GM12875 (cell line): Measurements from ENCODE around the gene TIMM13.

Source experiments
- H3K4me3 ChIP-seq: one replicate; pipeline ENCODE4 v1.5.1; 2011; ENCODE audit warnings: low read depth, low read length, control low read depth
- TF ChIP-seq, protein P1 (sequence below): IDR thresholded peaks from 2 replicates; pipeline ENCODE4 v1.5.1; 2011; ENCODE audit warnings: low read depth, mild to moderate bottlenecking, control low read depth, inconsistent platforms, low read length, moderate library complexity, borderline replicate concordance; ENCODE audit not compliant: insufficient read depth

Gene TIMM13

DNA sequence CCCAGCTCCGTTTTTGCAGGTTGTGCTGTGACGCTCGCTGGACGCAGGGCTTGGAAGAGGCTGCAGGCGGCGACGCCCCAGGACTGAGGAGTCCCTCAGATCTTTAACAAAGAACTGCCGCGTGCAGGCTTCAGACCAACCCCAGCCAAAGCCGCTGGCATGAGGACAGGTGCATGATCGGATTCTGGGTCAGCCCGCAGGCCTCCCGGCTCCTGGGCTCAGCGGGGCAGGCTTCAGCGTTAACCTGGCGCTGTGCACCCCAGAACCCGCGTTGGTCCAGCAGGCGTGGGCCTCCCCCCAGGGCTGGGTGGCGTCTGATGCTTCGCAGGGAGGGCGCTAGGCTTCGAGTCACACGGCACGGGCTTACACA, 920 bp upstream of the TIMM13 start:
- TF ChIP-seq, protein P1, sequence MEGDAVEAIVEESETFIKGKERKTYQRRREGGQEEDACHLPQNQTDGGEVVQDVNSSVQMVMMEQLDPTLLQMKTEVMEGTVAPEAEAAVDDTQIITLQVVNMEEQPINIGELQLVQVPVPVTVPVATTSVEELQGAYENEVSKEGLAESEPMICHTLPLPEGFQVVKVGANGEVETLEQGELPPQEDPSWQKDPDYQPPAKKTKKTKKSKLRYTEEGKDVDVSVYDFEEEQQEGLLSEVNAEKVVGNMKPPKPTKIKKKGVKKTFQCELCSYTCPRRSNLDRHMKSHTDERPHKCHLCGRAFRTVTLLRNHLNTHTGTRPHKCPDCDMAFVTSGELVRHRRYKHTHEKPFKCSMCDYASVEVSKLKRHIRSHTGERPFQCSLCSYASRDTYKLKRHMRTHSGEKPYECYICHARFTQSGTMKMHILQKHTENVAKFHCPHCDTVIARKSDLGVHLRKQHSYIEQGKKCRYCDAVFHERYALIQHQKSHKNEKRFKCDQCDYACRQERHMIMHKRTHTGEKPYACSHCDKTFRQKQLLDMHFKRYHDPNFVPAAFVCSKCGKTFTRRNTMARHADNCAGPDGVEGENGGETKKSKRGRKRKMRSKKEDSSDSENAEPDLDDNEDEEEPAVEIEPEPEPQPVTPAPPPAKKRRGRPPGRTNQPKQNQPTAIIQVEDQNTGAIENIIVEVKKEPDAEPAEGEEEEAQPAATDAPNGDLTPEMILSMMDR = no peak

DNA sequence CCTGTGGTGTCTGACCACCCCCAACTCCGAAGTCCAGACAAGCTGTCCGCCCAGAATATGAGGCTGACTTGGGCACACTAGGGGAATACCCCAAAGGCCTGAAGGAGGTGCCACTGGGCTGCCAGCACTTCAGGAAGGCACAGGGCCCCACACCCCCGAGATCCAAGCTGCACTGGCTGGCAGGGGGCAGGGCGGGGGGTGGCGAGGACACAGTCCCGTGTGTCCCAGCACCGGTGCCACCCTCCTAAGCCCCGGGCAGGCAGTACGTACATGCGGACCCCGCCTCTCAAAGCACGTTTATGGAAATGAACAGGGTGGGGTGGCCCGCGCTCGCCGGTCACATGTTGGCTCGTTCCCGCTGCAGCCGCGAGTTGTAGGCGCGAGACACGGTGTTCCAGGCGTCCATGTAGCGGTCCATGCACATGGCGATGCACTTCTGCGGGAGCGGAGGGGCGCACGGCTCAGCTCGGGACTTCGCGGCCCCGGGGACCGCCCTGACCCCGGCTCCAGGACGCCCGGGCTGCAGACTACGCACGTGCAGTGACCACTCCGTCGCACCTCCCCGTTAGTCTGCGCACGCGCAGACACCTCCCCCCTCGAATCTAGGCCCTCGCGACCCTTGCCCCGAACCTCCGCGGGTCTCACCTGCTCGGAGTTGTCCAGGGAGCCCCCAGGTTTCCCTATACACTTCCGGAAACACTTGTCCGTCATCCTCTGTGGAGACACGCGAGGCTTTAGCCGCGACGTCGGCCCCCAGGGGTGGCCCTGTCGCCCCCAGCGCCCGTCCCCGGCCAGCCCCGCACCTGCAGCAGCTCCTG, 566 bp downstream of the TIMM13 start:
- peak overlapping the region; percentile 81 for H3K4me3 ChIP-seq
- TF ChIP-seq, protein P1 = no peak

More for the DNA sequence above, 920 bp upstream of the TIMM13 start:
- H3K4me3 ChIP-seq = no peak overlapping the region

DNA sequence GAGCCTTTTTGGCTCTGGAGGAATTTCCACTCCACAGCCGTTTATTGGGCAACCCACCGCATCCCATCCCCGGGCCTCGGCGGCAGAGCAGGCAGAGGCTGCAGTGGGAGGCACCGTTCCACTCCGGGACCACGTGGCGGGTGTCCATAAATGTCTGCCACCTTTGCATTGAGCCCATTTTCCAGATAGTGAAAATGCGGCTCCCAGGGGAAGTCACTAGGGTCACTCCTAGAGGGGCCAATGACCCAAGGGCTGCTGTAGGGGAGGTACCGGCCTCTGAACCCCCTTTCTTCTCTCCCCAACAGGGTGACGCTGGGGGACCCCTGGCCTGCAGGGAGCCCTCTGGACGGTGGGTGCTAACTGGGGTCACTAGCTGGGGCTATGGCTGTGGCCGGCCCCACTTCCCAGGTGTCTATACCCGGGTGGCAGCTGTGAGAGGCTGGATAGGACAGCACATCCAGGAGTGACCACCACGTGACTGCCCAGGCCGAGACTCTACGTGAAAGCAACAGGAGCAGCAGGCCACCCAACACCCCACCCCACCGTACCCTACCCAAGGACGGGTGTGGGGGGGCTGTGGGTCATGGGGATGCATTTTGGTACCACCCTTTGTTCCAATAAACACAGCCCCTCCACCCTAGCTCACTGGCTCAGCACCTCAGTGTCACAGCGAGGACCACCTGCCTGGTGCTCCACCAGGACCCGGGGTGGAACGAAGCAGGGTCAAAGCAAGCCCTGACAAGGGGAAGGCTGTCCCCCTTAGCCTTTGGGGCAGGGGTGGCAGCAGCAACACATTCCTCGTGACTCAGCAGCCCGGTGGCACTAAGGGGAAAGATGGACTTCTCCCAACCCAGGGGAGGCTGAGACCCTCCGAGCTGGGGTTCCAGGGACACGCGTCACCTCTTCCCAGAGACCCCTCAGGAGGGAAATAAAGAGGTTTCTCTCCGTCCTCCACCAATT, 1.5 kb downstream of the TIMM13 start:
- H3K4me3 ChIP-seq = peak overlapping the region; percentile 81
- TF ChIP-seq, protein P1 = no peak

DNA sequence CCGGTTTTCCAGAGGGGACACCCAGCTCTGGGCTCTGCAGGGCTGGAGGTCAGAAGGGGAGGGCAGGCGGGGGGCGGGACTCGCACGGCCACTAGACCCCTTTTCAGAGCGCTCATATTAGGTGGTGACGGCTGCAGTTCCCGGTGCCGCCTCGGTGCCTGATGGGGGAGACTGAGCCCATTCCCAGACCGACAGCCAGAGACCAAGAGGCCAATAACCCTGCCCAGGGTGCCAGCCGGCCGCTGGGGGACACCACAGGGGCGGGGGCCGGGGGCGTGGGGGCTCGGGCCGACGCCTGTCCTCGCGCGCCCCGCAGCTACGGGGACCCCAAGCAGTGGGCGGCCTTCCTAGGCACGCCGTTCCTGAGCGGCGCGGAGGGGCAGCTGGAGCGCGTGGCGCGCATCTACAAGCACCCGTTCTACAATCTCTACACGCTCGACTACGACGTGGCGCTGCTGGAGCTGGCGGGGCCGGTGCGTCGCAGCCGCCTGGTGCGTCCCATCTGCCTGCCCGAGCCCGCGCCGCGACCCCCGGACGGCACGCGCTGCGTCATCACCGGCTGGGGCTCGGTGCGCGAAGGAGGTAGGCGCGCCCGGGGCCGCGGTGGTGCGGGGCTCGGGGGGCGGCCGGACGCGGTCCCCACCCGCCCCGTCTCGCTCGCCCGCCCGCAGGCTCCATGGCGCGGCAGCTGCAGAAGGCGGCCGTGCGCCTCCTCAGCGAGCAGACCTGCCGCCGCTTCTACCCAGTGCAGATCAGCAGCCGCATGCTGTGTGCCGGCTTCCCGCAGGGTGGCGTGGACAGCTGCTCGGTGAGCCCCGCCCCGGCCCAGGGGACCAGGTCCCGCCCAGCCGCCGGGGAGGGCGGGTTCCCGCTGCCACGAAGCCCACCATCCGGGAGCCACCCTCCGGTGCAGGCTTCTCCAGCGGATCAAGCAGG, 2.4 kb downstream of the TIMM13 start:
- no peak overlapping the region for H3K4me3 ChIP-seq
- TF ChIP-seq, protein P1 = no peak

DNA sequence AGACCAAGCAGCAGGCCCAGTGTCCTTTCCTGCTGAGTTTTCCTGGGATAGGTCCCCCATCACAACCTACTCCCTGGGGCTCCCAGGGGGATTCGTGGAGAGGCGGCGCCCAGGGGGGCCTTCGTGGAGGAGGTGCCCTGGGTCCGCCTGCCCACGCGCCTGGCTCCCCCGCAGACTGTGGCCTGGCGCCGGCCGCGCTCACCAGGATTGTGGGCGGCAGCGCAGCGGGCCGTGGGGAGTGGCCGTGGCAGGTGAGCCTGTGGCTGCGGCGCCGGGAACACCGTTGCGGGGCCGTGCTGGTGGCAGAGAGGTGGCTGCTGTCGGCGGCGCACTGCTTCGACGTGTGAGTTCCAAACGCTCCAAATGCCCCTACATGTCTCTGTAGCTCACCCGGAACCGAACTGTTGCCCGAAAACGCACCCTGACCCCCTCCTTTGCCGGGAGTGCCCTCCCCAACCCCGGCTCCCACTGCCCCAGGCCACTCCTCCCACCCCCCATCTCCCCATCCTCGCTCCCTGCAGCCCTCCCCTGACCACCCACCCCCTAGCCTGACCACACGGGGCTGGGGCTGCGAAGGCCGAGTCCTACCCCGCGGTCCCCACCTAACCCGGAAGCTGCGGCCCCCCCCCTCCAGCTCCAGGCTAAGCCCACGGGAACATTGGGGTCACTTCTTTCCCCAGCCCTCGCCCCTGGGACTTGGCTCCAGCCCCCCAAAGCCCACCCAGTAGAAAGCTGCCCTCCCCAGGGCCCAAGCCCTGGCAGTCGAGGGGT, 3.3 kb downstream of the TIMM13 start:
- no peak overlapping the region for H3K4me3 ChIP-seq
- TF ChIP-seq, protein P1 = no peak
